HG03025 (cell line): ENCODE measurements around the gene PHF19.

Source experiments
- ATAC-seq: cut with Tn5 transposase; IDR thresholded peaks from one replicate; pipeline ENCODE4 v1.9.1; 2021; ENCODE audit warnings: mild to moderate bottlenecking, moderate library complexity; ENCODE audit not compliant: unreplicated experiment, low FRiP score

The PHF19 gene

DNA sequence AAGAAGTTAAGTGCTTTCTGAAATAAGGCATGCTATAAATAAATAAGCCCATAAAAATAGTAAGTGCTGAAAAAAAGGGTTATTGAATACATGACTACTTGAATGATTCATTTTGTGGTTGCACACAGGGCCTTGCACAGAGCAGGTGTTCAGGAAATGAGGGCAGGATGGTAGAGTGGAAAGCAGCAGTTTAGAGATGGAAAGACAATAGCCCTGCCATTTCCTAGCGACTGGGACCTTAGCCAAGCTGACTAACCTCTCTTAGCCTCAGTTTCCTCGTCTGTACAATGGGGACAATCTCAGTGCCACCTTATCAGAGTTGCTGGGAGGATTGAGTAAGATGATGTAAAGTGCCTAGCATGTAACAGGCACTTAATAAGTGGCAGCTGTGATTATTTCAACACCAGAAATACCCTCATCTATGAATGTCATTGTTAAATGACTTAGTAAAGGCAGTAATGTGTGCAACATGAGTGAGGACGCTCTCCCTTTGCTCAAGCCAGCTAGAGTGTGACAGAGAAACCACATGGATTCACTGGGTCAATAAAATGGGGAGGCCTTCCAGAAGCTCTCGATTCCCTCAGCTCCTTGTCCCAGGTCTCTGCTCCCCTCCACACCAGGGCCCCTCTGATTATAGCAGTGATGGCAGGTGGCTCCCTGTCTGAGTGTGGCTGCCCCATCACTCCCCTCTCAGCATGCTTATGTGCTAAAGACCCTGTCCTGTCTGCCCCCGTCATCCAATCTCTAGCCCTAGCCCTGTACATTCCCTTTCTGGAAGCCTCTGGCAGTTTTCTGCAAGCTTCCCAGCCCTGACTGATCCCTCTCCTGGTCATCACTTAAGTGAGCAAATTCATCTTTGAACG is 16.0 kb upstream of the PHF19 start:
- peak; percentile 65 for ATAC-seq

DNA sequence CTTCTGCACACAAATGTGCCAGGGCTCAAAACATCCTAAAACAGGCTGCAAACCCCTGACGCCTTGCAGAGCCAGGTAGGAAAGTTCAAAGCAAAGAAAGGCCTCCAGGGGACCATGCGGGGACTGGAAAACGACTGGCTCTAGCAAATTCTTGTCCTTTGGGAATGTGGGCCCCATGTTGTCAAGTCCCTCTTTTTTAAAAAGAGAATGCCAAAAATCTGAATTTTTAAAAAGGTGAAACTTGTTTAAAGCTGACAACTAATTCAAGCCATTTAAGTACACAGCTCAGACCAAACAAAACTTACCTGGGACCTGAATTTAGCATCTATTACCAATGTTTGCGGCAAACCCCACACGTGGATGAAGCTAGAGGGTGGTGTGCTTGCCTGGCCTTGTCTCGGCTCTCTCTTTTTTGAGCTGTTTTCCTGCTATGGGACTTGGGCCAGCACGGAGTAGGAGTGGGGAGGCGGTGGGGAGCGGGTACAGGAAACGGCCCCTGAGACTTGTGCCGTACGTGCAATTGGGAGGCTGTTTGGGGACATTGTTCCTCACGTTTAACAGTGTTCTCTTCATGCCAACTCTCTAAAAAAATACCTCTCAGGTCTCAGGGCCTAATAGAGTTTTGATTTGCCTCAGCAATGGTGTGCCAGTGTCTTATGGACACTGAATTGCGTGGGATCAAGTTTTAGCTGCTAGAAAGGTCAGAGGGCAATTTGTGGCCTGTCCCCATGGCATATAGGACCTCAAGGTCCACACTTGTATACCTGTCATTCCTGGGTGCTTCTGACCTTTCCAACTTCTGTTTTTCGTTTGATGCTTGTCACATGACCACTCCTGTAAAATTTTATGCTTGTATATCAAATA is 15.1 kb upstream of the PHF19 start:
- ATAC-seq = peak; percentile 27

- ATAC-seq = no peak
Observed at GRCh38 chr9:120891245-120891883, 14.4 kb upstream of the PHF19 start.

DNA sequence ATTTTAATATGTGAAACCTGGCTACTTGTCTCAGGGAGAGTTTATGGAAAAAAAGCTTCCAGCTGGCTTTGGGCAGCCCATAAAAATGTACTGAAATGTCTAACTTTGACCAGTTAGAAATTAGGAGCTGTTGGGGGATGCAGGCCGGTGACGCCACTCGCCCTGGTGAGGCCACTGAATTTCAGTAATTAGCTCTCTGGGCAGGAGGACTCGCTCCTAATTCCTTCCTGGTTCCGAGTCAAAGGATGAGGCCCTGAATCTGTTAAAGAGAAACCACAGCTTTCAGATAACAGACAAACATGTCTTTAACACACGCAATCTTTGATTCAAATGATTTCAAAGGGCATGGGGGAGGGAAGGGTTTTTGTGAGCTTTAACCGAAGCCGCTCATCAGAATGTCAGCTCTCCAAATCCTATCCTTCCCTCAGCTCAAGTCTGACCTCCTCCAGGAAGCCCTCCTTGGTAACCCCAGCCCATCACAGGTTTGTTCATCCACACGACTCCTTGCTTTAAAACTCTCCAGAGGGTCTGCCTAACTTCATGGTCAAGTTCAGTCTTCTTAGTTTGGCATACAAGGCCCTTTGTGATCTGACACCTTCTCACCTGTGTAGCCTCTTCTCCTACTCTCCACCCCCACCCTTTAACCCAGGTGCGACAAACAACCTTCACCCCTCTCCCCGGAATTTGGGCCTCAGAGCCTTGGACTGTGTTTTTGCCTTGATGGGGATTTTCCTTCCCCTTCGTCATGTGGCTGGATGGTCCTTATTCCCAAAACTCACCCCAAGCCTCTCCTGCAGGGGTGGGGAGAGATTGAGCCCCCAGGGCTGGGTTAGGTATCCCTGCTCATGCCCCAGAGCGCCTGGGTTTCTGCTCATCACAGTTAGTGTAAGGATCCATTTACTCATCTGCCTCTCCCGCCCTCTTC is 13.6 kb upstream of the PHF19 start:
- no peak for ATAC-seq

GRCh38 chr9:120889606-120890271 is 12.8 kb upstream of the PHF19 start:
- ATAC-seq = no peak

DNA sequence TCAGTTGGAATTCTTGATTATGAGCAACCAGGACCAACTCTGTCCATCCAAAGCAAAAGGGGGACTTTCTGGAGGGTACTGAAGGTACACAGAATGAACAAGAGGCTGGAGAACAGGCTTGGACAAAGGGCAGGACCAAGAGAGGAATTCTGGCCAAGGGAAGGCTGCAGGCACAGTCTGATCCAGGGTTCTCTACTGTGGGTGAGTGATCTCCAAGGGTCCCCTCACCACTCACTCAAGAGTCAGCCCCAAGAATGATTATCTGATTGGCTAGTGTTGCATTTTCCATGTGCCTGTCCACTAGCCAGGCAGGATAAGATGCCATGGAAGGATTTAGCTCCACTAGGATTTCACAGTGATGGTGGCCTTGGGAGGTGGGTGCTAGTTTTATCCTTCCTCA is 11.6 kb upstream of the PHF19 start:
- no peak for ATAC-seq

- ATAC-seq = no peak
Observed at GRCh38 chr9:120886490-120886967, 9.5 kb upstream of the PHF19 start.

GRCh38 chr9:120885958-120886357 is 9.0 kb upstream of the PHF19 start:
- ATAC-seq = no peak

GRCh38 chr9:120885457-120885856 is 8.5 kb upstream of the PHF19 start:
- no peak for ATAC-seq

GRCh38 chr9:120883608-120883996 is 6.6 kb upstream of the PHF19 start:
- no peak for ATAC-seq

- no peak for ATAC-seq
Observed at GRCh38 chr9:120882935-120883607, 6.1 kb upstream of the PHF19 start.

GRCh38 chr9:120879446-120879845 is 2.5 kb upstream of the PHF19 start:
- no peak for ATAC-seq

DNA sequence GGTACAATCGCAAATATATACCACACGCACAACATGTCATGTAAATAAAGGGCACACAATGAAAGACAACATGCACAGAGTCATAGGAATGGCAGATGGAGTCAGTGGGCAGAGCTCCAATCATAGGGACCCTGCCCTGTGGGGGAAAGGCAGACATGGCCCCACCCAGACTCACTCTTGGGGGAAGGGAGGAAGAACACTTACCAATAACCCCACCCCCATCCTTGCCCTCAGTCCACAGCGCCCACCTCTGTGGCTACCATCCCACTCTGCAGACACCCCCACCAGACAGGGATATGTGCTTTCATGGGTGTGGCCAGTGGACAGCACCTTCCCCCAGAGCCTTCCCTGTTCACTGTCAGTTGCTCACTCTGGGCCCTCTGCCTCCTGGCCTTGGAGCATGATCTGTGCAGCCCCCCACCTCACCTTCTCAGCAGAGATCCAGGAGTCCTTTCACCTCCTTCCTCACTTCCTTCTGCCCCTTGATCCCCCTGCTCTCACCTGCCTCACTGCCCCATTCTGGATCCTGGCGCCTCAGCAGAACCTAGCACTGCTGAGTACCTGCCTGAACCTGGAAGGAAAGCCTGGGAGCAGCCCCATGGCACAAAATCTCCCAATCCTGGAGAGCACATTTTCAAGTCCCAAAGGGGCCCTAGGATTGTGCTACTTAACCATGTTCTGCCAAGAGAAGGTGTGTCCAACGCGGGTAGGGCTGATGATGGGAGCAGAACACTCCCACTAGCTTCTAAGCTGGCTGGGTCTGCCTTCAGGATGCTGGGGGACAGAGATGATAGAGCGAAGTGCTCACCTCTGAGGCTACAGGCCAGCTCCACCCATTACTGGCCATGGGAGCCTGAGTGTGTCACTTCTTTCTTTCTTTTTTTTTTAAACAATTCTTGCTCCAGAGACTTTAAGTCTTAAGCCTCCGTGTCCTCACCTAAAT is 1.5 kb upstream of the PHF19 start:
- ATAC-seq = no peak

- ATAC-seq = peak; percentile 31
Observed at GRCh38 chr9:120877276-120878034, 467 bp upstream of the PHF19 start.

DNA sequence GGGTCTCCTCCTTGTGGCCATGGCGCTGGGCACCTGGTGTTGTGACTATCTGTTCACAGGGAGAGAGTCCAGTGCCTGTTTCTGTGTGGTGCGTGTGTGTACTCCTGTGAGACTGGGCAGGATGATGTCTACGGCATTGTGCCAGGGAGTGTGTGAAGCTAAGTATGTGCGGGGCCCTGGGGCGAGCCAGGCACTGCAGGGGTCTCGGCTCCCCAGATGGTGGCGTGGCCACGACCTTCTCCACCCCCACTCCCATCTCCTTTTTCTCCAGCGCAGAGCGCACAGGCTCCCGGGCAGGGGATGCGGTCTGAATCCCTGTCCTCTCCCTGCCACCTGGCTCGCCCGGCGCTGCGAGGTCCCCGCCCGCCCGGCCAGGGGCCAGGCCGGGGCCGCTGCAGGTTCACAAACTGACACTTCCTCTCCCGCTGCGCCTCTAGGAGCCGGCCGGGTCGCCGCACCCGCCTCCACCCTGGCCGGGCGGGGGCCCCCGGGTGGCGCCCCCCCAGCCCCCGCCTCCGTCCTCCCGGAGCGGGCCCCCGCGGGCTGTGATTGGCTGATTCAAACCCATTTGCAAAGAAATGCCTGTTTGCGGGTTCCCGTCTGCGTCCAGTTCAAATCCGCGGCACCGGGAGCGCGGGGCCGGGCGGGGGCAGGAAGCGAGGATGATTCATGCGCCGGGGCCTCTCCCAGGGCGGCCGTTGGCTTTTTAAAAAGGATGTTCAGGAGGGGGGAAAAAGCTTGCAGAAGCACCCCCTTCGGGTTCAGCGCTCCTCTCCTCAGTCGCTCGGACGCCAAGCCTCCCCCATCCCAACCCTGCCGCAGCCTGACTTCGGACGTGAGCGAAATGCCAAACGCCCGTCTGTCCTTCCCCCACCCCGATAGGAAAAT is 790 bp downstream of the PHF19 start:
- peak; percentile 50 for ATAC-seq

- no peak for ATAC-seq
Observed at GRCh38 chr9:120875643-120875953, 1.4 kb downstream of the PHF19 start.
